ENCODE results near the gene MGAT5B. TPM values are rescaled to one million over a fixed set of nuclear protein-coding genes. Genes with fewer than 3 reads are reported as not detected.

Gene MGAT5B
- total RNA-seq, 1 donor = 0.36 TPM

DNA sequence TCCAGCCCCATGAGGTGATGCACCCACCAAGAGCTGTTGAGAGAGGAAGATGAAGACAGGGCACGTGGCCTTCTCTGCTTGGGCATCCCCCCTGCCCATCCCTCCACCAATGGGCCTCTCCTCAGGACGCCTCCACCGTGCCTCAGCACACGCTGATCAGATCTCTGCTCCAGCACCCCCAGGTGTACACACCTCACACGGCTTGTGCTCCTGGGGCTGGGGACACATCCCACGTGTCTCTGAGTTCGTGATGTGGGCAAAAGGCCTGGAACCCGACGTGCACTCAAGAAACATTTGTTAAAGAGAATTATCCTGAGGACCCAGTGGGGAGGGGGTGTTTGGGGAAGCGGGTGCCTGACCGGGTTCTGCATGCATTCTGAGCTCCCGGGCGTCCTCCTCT, 55.3 kb downstream of the MGAT5B start:
- H3K4me3 ChIP-seq (ENCODE audit: insufficient read depth, low read length) = no peak overlapping the region
- no peaks in the 10 kb centered on the region for H3K9me3 ChIP-seq (ENCODE audit: low read depth, low read length)
- H3K36me3 ChIP-seq (ENCODE audit: insufficient read depth, low read length) = no peaks in the 10 kb centered on the region
- no peaks in the 10 kb centered on the region for H3K79me2 ChIP-seq (ENCODE audit: insufficient read depth, low read length)
- no peaks in the 10 kb centered on the region for H4K20me1 ChIP-seq (ENCODE audit: insufficient read depth, low read length)
- TF ChIP-seq CTCF (IDR thresholded peaks at IDR 0.05; ENCODE audit: extremely low read depth, low read depth, low read length) = no peak
- no peak overlapping the region for H3K27ac ChIP-seq (ENCODE audit: low read depth, low read length)
- no peak overlapping the region for H3K4me2 ChIP-seq (ENCODE audit: insufficient read depth, low read length)
- H2AFZ ChIP-seq (ENCODE audit: low read length) = no peak overlapping the region
- peak; percentile 78 for DNase-seq (ENCODE audit: insufficient read length, low spot score, missing footprints)
- H3K27me3 ChIP-seq (ENCODE audit: insufficient read depth, low read length) = peaks cover 4% of the 10 kb centered on the region
- no peaks in the 10 kb centered on the region for H3K4me1 ChIP-seq (ENCODE audit: insufficient read depth, low read length)

DNA sequence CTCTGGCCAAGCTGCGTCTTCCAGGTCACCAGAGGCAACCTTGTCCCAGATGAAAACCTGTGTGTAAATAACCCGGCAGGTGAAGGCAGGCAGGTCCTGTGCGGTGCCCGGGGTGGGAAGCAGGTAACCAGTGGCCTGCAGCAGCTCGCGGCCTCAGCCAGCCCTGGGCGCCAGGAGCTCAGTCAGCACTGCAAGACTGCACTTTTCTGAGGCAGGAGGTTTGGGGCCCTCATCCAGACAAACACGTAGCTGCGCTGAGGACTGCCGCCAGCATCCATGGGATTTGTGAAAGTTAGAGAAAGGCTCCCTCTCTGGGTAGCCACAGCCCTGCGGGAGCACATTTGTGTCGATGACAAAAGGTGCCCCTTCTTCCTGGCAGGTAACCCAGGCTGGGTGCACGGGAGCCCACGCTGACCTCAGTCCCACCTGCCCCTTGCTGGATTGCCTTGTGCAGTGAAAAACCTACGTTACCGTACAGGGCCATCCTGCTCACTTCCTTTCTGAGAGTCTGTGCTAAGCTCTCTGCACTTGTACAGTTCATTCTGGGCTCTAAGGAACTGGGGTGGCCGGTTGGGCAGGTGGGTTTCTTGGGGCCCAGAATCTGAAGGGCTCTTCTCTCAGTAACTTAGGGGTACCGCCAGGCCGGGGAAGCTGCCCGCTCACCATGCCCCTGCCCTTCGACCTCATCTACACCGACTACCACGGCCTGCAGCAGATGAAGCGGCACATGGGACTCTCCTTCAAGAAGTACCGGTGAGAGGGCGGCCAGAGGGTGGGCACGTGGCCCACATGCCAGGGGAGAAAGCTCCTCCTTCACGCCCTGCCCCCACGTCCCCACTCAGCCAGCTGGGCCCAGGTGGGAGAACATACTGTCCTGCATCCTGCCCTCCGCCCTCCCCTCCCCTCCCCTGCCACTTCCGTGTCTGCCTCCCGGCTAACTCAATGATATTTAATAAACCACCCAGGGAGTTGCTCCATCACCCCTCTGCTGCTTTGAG, 56.4 kb downstream of the MGAT5B start:
- no peak overlapping the region for H3K27ac ChIP-seq (ENCODE audit: low read depth, low read length)

DNA sequence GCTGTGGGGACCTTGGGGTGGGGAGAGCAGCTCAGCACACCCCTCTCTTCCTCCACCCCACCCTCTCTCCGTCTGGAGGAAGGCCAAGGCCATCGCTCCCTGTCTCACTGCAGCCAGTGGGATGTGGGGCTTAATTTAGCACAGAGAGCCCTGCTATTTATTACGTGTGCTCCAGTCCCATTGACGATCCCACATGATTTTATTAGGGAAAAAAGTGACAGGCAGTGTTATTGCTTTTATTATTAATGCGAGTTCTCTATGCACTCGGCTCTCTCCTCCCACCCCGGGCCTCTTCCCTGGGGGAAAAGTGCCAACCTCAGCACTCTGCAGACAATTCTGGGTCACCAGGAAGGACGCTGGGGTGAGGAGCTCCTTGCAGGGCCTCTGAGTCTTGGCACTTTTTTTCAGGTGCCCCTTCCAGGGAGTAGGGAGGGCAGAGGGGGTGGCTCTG, 57.3 kb downstream of the MGAT5B start:
- peak; percentile 71 for DNase-seq (ENCODE audit: insufficient read length, low spot score, missing footprints)
- Histone ChIP-seq H3K36me3 (ENCODE audit: insufficient read depth, low read length) (no peaks in the 10 kb centered on the region), H3K4me3 (ENCODE audit: insufficient read depth, low read length) (no peak overlapping the region), H2AFZ (ENCODE audit: low read length) (no peak overlapping the region), H4K20me1 (ENCODE audit: insufficient read depth, low read length) (no peaks in the 10 kb centered on the region), H3K27me3 (ENCODE audit: insufficient read depth, low read length) (peaks cover 6% of the 10 kb centered on the region), H3K27ac (ENCODE audit: low read depth, low read length) (no peak overlapping the region), H3K79me2 (ENCODE audit: insufficient read depth, low read length) (no peaks in the 10 kb centered on the region), H3K4me2 (ENCODE audit: insufficient read depth, low read length) (no peak overlapping the region), H3K9me3 (ENCODE audit: low read depth, low read length) (no peaks in the 10 kb centered on the region), H3K4me1 (ENCODE audit: insufficient read depth, low read length) (no peaks in the 10 kb centered on the region)
- no peak for TF ChIP-seq CTCF (IDR thresholded peaks at IDR 0.05; ENCODE audit: extremely low read depth, low read depth, low read length)

More for the DNA sequence above, 56.4 kb downstream of the MGAT5B start:
- no peak overlapping the region for H2AFZ ChIP-seq (ENCODE audit: low read length)
- H3K4me2 ChIP-seq (ENCODE audit: insufficient read depth, low read length) = no peak overlapping the region
- H4K20me1 ChIP-seq (ENCODE audit: insufficient read depth, low read length) = no peaks in the 10 kb centered on the region
- DNase-seq (ENCODE audit: insufficient read length, low spot score, missing footprints) = peak; percentile 73
- TF ChIP-seq CTCF (IDR thresholded peaks at IDR 0.05; ENCODE audit: extremely low read depth, low read depth, low read length) = no peak
- no peaks in the 10 kb centered on the region for H3K36me3 ChIP-seq (ENCODE audit: insufficient read depth, low read length)
- H3K4me3 ChIP-seq (ENCODE audit: insufficient read depth, low read length) = no peak overlapping the region
- no peaks in the 10 kb centered on the region for H3K4me1 ChIP-seq (ENCODE audit: insufficient read depth, low read length)
- H3K9me3 ChIP-seq (ENCODE audit: low read depth, low read length) = no peaks in the 10 kb centered on the region
- no peaks in the 10 kb centered on the region for H3K79me2 ChIP-seq (ENCODE audit: insufficient read depth, low read length)
- peaks cover 5% of the 10 kb centered on the region for H3K27me3 ChIP-seq (ENCODE audit: insufficient read depth, low read length)

- no peaks in the 10 kb centered on the region for H3K79me2 ChIP-seq (ENCODE audit: insufficient read depth, low read length)
- H2AFZ ChIP-seq (ENCODE audit: low read length) = no peak overlapping the region
- no peaks in the 10 kb centered on the region for H3K9me3 ChIP-seq (ENCODE audit: low read depth, low read length)
- H3K4me3 ChIP-seq (ENCODE audit: insufficient read depth, low read length) = no peak overlapping the region
- H3K4me2 ChIP-seq (ENCODE audit: insufficient read depth, low read length) = no peak overlapping the region
- H4K20me1 ChIP-seq (ENCODE audit: insufficient read depth, low read length) = no peaks in the 10 kb centered on the region
- H3K27ac ChIP-seq (ENCODE audit: low read depth, low read length) = no peak overlapping the region
- peaks cover 6% of the 10 kb centered on the region for H3K27me3 ChIP-seq (ENCODE audit: insufficient read depth, low read length)
- no peaks in the 10 kb centered on the region for H3K4me1 ChIP-seq (ENCODE audit: insufficient read depth, low read length)
- TF ChIP-seq CTCF (IDR thresholded peaks at IDR 0.05; ENCODE audit: extremely low read depth, low read depth, low read length) = no peak
- no peaks in the 10 kb centered on the region for H3K36me3 ChIP-seq (ENCODE audit: insufficient read depth, low read length)
- DNase-seq (ENCODE audit: insufficient read length, low spot score, missing footprints) = no peak
These were observed 58.1 kb downstream of the MGAT5B start for GRCh38 chr17:76926237-76926866.

All from osteoblast (primary cell).